Stomach (tissue), 9 donors: ENCODE measurements around the gene MLLT10. TPM values are rescaled to one million over a fixed set of nuclear protein-coding genes. Genes with fewer than 3 reads are reported as not detected.
A peak's percentile ranks its signal among the peaks of the same experiment; 100 is the strongest.

Experiments
- DNase-seq, 2 donors: peaks; one replicate each; pipeline versions ENCODE4 v3.0.0 to v3.0.0-alpha.2; 2013 to 2019
- H3K27ac ChIP-seq, 5 donors: fragments of 200-600 bp in 4 of 5; sonication (generic) in 4 of 5; one replicate each; pipeline ENCODE4 v1.5.1; 2013 to 2019; ENCODE audit warnings: mild to moderate bottlenecking in 1 of 5, moderate library complexity in 1 of 5
- H3K27me3 ChIP-seq, 3 donors: fragments of 200-600 bp; sonication (generic); one replicate each; pipeline ENCODE4 v1.5.1; 2017 to 2019; ENCODE audit warnings: mixed run types in 1 of 3
- H3K36me3 ChIP-seq, 4 donors: fragments of 200-600 bp; sonication (generic); 1 replicate in 3 of 4; 2 replicates in 1 of 4; pipeline ENCODE4 v1.5.1; 2016 to 2019
- H3K4me1 ChIP-seq, 4 donors: fragments of 200-600 bp; sonication (generic); one replicate each; pipeline ENCODE4 v1.5.1; 2016 to 2019
- H3K4me3 ChIP-seq, 4 donors: fragments of 200-600 bp; sonication (generic) in 3 of 4; one replicate each; pipeline ENCODE4 v1.5.1; 2016 to 2019; ENCODE audit warnings: mild to moderate bottlenecking in 1 of 4
- H3K9me3 ChIP-seq, 4 donors: fragments of 200-600 bp; sonication (generic); one replicate each; pipeline ENCODE4 v1.5.1; 2016 to 2019
- CTCF ChIP-seq, 7 experiments: fragments of 450-650 bp in 4 of 7; fragments of 200-600 bp in 3 of 7; sonication (generic) in 3 of 7; IDR thresholded peaks; one replicate each; pipeline ENCODE4 v1.5.1; 2016 to 2019; ENCODE audit warnings: antibody characterized with exemption in 7 of 7, control low read depth in 2 of 7, mild to moderate bottlenecking in 1 of 7
- EP300 ChIP-seq: sonication (generic); formaldehyde crosslinking; IDR thresholded peaks from one replicate; pipeline ENCODE4 v1.6.1; 2017; ENCODE audit warnings: antibody characterized with exemption
- POLR2A ChIP-seq, 4 donors: fragments of 450-650 bp; IDR thresholded peaks; one replicate each; pipeline ENCODE4 v1.6.1; 2016; ENCODE audit warnings: antibody characterized with exemption in 4 of 4, control low read depth in 2 of 4, mild to moderate bottlenecking in 1 of 4, moderate library complexity in 1 of 4
- POLR2AphosphoS5 ChIP-seq, 3 donors: sonication (generic); formaldehyde crosslinking; IDR thresholded peaks; one replicate each; pipeline ENCODE4 v1.6.1; 2016; ENCODE audit warnings: antibody characterized with exemption in 3 of 3
- WGBS, 5 donors: extraction: QIAGEN DNeasy Blood & Tissue Kit in 3 of 5; methylation state at CpG; one replicate each; pipeline versions ENCODE4 v1.1.5 to v1.1.7; 2013 to 2018; 5-methylcytosine and 5-hydroxymethylcytosine counted together
- intact Hi-C: fragments of 100-400 bp; cut with DNase I; formaldehyde crosslinking; loops from one replicate; pipeline ENCODE4 v1.15.1; 2023; ENCODE audit warnings: low total_unique reads
- polyA plus RNA-seq, 3 donors: library from polyadenylated mRNA; stranded (reverse); fragments of 200-250 nt; gene quantifications; one replicate each; pipeline ENCODE4 v1.2.3, GENCODE V29; 2013
- total RNA-seq, 5 donors: library from RNA; depleted of rRNA; stranded (reverse); fragments of >200 nt; gene quantifications; one replicate each; pipeline versions ENCODE4 v1.1.0 to v1.2.3, GENCODE V29; 2014 to 2016
- donor health status: healthy with polysubstance abuse.
- donor health status: Bipolar disorder and iron deficiency.
- donor health status: healthy.

The MLLT10 gene
- total and polyA plus RNA-seq, 8 donors = 12.8 to 76.9 (median 23.8) TPM

GRCh38 chr10:21754410-21755011 lies 220.5 kb downstream of the MLLT10 start:
- no peak overlapping the region for H3K4me3 ChIP-seq
- H3K4me1 ChIP-seq = peaks cover 0 to 7% (median 2%) of the 10 kb centered on the region in 4 donors
- H3K36me3 ChIP-seq = peaks cover 7 to 59% (median 52%) of the 10 kb centered on the region in 4 donors
- no peaks in the 10 kb centered on the region for H3K27me3 ChIP-seq
- H3K27ac ChIP-seq = no peak overlapping the region
- H3K9me3 ChIP-seq = no peaks in the 10 kb centered on the region
- intact Hi-C loops = no loop called here
- no peak for DNase-seq
- 83 to 95% (median 88%) methylated on average over 7 to 10 of the region's 10 CpGs for WGBS, 5 donors
- TF ChIP-seq POLR2AphosphoS5 (IDR thresholded peaks at IDR 0.05) (no peak), POLR2A (IDR thresholded peaks at IDR 0.05) (no peak), EP300 (no peak), CTCF (IDR thresholded peaks at IDR 0.05) (no peak)

- intact Hi-C loops = no loop called here
- no peak for DNase-seq
- Histone ChIP-seq H3K27ac (no peak overlapping the region), H3K36me3 (peaks cover 7 to 70% (median 61%) of the 10 kb centered on the region in 4 donors), H3K27me3 (no peaks in the 10 kb centered on the region), H3K4me3 (no peak overlapping the region), H3K9me3 (no peaks in the 10 kb centered on the region), H3K4me1 (no peaks in the 10 kb centered on the region)
- no peak for TF ChIP-seq POLR2AphosphoS5 (IDR thresholded peaks at IDR 0.05)
- 78 to 92% (median 87%) methylated on average over 11 to 12 of the region's 12 CpGs for WGBS, 5 donors
Observed at GRCh38 chr10:21756707-21757106, 222.7 kb downstream of the MLLT10 start.

- Histone ChIP-seq H3K4me3 (no peak overlapping the region), H3K4me1 (no peaks in the 10 kb centered on the region), H3K27ac (no peak overlapping the region), H3K27me3 (no peaks in the 10 kb centered on the region), H3K36me3 (peaks cover 7 to 70% (median 61%) of the 10 kb centered on the region in 4 donors), H3K9me3 (no peaks in the 10 kb centered on the region)
- TF ChIP-seq POLR2A (IDR thresholded peaks at IDR 0.05) (no peak), POLR2AphosphoS5 (IDR thresholded peaks at IDR 0.05) (no peak), CTCF (IDR thresholded peaks at IDR 0.05) (no peak), EP300 (no peak)
- WGBS, 5 donors = 56 to 86% (median 76%) methylated on average over 5 to 8 of the region's 8 CpGs
- intact Hi-C loops = no loop called here
- peak in 1 of 2 donors; percentile 50 for DNase-seq
Observed at GRCh38 chr10:21757185-21757901, 223.3 kb downstream of the MLLT10 start.

- H3K9me3 ChIP-seq = no peaks in the 10 kb centered on the region
- intact Hi-C loops = no loop called here
- H3K4me1 ChIP-seq = no peaks in the 10 kb centered on the region
- TF ChIP-seq POLR2AphosphoS5 (IDR thresholded peaks at IDR 0.05) = no peak
- no peak for TF ChIP-seq EP300
- TF ChIP-seq CTCF (IDR thresholded peaks at IDR 0.05) = no peak
- no peak for TF ChIP-seq POLR2A (IDR thresholded peaks at IDR 0.05)
- 83 to 92% (median 89%) methylated on average over 11 to 14 of the region's 14 CpGs for WGBS, 5 donors
- no peak for DNase-seq
- H3K4me3 ChIP-seq = no peak overlapping the region
- no peaks in the 10 kb centered on the region for H3K27me3 ChIP-seq
- H3K36me3 ChIP-seq = peaks cover 7 to 70% (median 61%) of the 10 kb centered on the region in 4 donors
- H3K27ac ChIP-seq = no peak overlapping the region
Observed at GRCh38 chr10:21758239-21758638, 224.2 kb downstream of the MLLT10 start.

GRCh38 chr10:21758696-21759095 lies 224.7 kb downstream of the MLLT10 start:
- TF ChIP-seq EP300 (no peak), CTCF (IDR thresholded peaks at IDR 0.05) (no peak), POLR2AphosphoS5 (IDR thresholded peaks at IDR 0.05) (no peak), POLR2A (IDR thresholded peaks at IDR 0.05) (no peak)
- no peaks in the 10 kb centered on the region for H3K4me1 ChIP-seq
- no peak overlapping the region for H3K4me3 ChIP-seq
- no peak overlapping the region for H3K27ac ChIP-seq
- no peak for DNase-seq
- H3K9me3 ChIP-seq = no peaks in the 10 kb centered on the region
- 88 to 97% (median 96%) methylated on average over 7 of the region's 7 CpGs for whole genome bisulfite sequencing, 5 donors
- no peaks in the 10 kb centered on the region for H3K27me3 ChIP-seq
- intact Hi-C loops = no loop called here
- H3K36me3 ChIP-seq = peaks cover 7 to 70% (median 60%) of the 10 kb centered on the region in 4 donors
